GM19324 (cell line): ENCODE results near the gene RASIP1.
"Not testable (repeated sequence)": the region's sequence is repeated elsewhere in the genome, so short reads cannot be mapped to it uniquely, and the experiment has no call there.

Experiments used
- ATAC-seq: cut with Tn5 transposase; IDR thresholded peaks from one replicate; pipeline ENCODE4 v1.9.1; 2021; ENCODE audit warnings: mild to moderate bottlenecking, moderate library complexity; ENCODE audit not compliant: unreplicated experiment, low FRiP score

Gene RASIP1

GRCh38 chr19:48713041-48713863, 27.2 kb downstream of the RASIP1 start:
- ATAC-seq, result no peak

- no peak for ATAC-seq
These were observed 29.2 kb downstream of the RASIP1 start for GRCh38 chr19:48711106-48711662.

GRCh38 chr19:48708471-48708870, 31.9 kb downstream of the RASIP1 start:
- no peak for ATAC-seq

- ATAC-seq, result no peak
These were observed 35.0 kb downstream of the RASIP1 start for GRCh38 chr19:48705431-48705830.

GRCh38 chr19:48703316-48703715, 37.1 kb downstream of the RASIP1 start:
- no peak for ATAC-seq

- ATAC-seq, result no peak
These were observed 37.7 kb downstream of the RASIP1 start for GRCh38 chr19:48702701-48703100.

- ATAC-seq, result no peak
These were observed 42.4 kb downstream of the RASIP1 start for GRCh38 chr19:48698046-48698445.

GRCh38 chr19:48696353-48697010, 43.9 kb downstream of the RASIP1 start:
- ATAC-seq, result no peak

GRCh38 chr19:48695743-48696352, 44.6 kb downstream of the RASIP1 start, which contains the start of gene FUT2:
Gene FUT2, plus strand, starts transcription at chr19:48695971. Its CDS starts 6,986 bp downstream, at chr19:48702957.
- no peak for ATAC-seq

- not testable (repeated sequence) for ATAC-seq
These were observed 46.8 kb downstream of the RASIP1 start for GRCh38 chr19:48693629-48694028.

- no peak for ATAC-seq
These were observed 51.0 kb downstream of the RASIP1 start for GRCh38 chr19:48689449-48689848.

- ATAC-seq, result no peak
These were observed 52.6 kb downstream of the RASIP1 start for GRCh38 chr19:48687776-48688175.

GRCh38 chr19:48686637-48687036, 53.8 kb downstream of the RASIP1 start:
- not testable (repeated sequence) for ATAC-seq

GRCh38 chr19:48686088-48686487, 54.3 kb downstream of the RASIP1 start:
- no peak for ATAC-seq

- no peak for ATAC-seq
These were observed 54.8 kb downstream of the RASIP1 start for GRCh38 chr19:48685583-48685982.

- no peak for ATAC-seq
These were observed 57.1 kb downstream of the RASIP1 start for GRCh38 chr19:48683349-48683748.

GRCh38 chr19:48681127-48681470, 59.3 kb downstream of the RASIP1 start:
- no peak for ATAC-seq

- ATAC-seq, result no peak
These were observed 59.8 kb downstream of the RASIP1 start for GRCh38 chr19:48680436-48681126.

GRCh38 chr19:48680006-48680405, 60.4 kb downstream of the RASIP1 start:
- ATAC-seq, result not testable (repeated sequence)

- no peak for ATAC-seq
These were observed 62.2 kb downstream of the RASIP1 start for GRCh38 chr19:48678201-48678600.

- ATAC-seq, result no peak
These were observed 63.5 kb downstream of the RASIP1 start for GRCh38 chr19:48676887-48677286.
